Smooth muscle cell (in vitro differentiated cells): Measurements from ENCODE around the gene PATE2. TPM values are rescaled to one million over a fixed set of nuclear protein-coding genes. Genes with fewer than 3 reads are reported as not detected.

Experiments
- DNase-seq: peaks from one replicate; lab custom pipeline; 2025; ENCODE audit not compliant: unreplicated experiment; lab: John Stamatoyannopoulos, UW
- H2AFZ ChIP-seq: fragments of 200-600 bp; sonication (generic); 2 replicates; pipeline ENCODE4 v1.6.0; 2016; ENCODE audit warnings: antibody characterized with exemption, low read depth, mild to moderate bottlenecking
- H3F3A ChIP-seq: fragments of 200-600 bp; sonication (generic); 2 replicates; pipeline ENCODE4 v1.6.0; 2017; ENCODE audit warnings: antibody characterized with exemption, low read depth
- H3K27ac ChIP-seq: fragments of 200-600 bp; sonication (generic); 2 replicates; pipeline ENCODE4 v1.5.1; 2016; ENCODE audit warnings: low read depth, mild to moderate bottlenecking
- H3K27me3 ChIP-seq: fragments of 200-600 bp; sonication (generic); 2 replicates; pipeline ENCODE4 v1.6.1; 2016; ENCODE audit warnings: low read depth, mild to moderate bottlenecking
- H3K36me3 ChIP-seq: fragments of 200-600 bp; sonication (generic); 2 replicates; pipeline ENCODE4 v1.5.1; 2016; ENCODE audit warnings: low read depth
- H3K4me1 ChIP-seq: fragments of 200-600 bp; sonication (generic); 2 replicates; pipeline ENCODE4 v1.5.1; 2016; ENCODE audit warnings: low read depth
- H3K4me2 ChIP-seq: fragments of 200-600 bp; sonication (generic); 2 replicates; pipeline ENCODE4 v1.6.0; 2016; ENCODE audit warnings: mild to moderate bottlenecking
- H3K4me3 ChIP-seq: fragments of 200-600 bp; sonication (generic); 2 replicates; pipeline ENCODE4 v1.5.1; 2016; ENCODE audit warnings: mild to moderate bottlenecking
- H3K79me2 ChIP-seq: fragments of 200-600 bp; sonication (generic); 2 replicates; pipeline ENCODE4 v1.6.0; 2016; ENCODE audit warnings: low read depth, mild to moderate bottlenecking
- H3K9ac ChIP-seq: fragments of 200-600 bp; sonication (generic); 2 replicates; pipeline ENCODE4 v1.6.0; 2016; ENCODE audit warnings: low read depth
- H3K9me3 ChIP-seq: fragments of 200-600 bp; sonication (generic); replicated peaks from 2 replicates; pipeline ENCODE4 v1.5.1; 2016; ENCODE audit warnings: low read depth
- H4K20me1 ChIP-seq: fragments of 200-600 bp; sonication (generic); 2 replicates; pipeline ENCODE4 v1.6.0; 2016; ENCODE audit warnings: low read depth
- WGBS: methylation state at CpG from one replicate; pipeline ENCODE4 v1.1.7; 2016; ENCODE audit warnings: low lambda C conversion rate; 5-methylcytosine and 5-hydroxymethylcytosine counted together
- polyA plus RNA-seq: library from polyadenylated mRNA; unstranded; fragments of >200 nt; fragmentation: Nextera tagmentation; extraction: Ambion mirVana; gene quantifications from 2 replicates; pipeline ENCODE4 v1.2.1, GENCODE V29; 2016
- total RNA-seq: library from RNA; depleted of rRNA; stranded (reverse); fragments of >200 nt; gene quantifications from 2 replicates; pipeline ENCODE4 v1.2.3, GENCODE V29; 2014
- TF ChIP-seq, protein P1 (sequence below): fragments of 200-600 bp; sonication (generic); IDR thresholded peaks from 2 replicates; pipeline ENCODE4 v1.5.1; 2017; ENCODE audit warnings: borderline replicate concordance, mild to moderate bottlenecking, antibody characterized with exemption; ENCODE audit not compliant: insufficient read depth, poor library complexity, severe bottlenecking

Gene PATE2
- total and polyA plus RNA-seq, 2 experiments from 2014 or later, result 0.37 TPM; not detected in 1

DNA sequence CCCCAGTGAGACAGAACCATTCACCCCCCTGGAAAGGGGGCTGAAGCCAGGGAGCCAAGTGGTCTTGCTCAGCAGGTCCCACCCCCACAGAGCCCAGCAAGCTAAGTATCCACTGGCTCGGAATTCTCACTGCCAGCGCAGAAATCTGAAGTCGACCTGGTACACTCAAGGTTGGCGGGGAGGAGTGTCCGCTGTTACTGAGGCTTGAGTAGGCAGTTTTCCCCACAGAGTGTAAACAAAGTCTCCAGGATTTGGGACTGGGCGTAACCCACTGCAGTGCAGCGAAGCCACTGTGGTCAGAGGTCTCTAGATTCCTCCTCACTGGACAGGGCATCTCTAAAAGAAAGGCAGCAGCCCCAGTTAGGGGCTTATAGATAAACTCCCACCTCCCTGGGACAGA lies 22.6 kb downstream of the PATE2 start:
- H3K4me2 ChIP-seq, result no peak overlapping the region
- WGBS, result 92% methylated on average over 7 of the region's 7 CpGs

DNA sequence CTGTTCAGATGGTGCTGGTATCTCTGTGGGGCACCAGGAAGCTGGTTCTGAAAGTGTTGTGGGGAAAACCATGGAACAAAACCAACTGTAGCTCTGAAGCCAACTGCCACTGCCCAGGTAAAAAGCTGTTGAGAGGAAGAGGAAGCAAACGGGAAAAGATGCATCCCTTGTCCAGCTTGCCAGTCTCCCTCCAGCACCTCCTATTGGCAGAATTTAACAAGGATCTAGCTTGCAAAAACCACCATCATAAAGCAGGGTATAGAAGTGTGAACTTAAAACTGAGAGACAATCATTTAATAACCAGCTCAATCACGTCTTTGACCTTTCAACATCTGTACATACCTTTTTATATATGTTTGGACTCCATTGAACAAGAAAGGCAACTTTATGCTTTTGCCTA lies 28.0 kb downstream of the PATE2 start:
- Histone ChIP-seq H3K27me3 (peaks cover 13% of the 10 kb centered on the region), H3K27ac (no peak overlapping the region), H3K4me3 (no peak overlapping the region), H4K20me1 (no peaks in the 10 kb centered on the region), H3F3A (no peaks in the 10 kb centered on the region), H3K9ac (no peak overlapping the region), H2AFZ (no peak overlapping the region), H3K4me2 (no peak overlapping the region), H3K36me3 (no peaks in the 10 kb centered on the region), H3K79me2 (no peaks in the 10 kb centered on the region), H3K4me1 (no peaks in the 10 kb centered on the region), H3K9me3 (no peaks in the 10 kb centered on the region)
- TF ChIP-seq, protein P1, sequence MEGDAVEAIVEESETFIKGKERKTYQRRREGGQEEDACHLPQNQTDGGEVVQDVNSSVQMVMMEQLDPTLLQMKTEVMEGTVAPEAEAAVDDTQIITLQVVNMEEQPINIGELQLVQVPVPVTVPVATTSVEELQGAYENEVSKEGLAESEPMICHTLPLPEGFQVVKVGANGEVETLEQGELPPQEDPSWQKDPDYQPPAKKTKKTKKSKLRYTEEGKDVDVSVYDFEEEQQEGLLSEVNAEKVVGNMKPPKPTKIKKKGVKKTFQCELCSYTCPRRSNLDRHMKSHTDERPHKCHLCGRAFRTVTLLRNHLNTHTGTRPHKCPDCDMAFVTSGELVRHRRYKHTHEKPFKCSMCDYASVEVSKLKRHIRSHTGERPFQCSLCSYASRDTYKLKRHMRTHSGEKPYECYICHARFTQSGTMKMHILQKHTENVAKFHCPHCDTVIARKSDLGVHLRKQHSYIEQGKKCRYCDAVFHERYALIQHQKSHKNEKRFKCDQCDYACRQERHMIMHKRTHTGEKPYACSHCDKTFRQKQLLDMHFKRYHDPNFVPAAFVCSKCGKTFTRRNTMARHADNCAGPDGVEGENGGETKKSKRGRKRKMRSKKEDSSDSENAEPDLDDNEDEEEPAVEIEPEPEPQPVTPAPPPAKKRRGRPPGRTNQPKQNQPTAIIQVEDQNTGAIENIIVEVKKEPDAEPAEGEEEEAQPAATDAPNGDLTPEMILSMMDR, result no peak
- WGBS, result 45% methylated on average over 2 of the region's 2 CpGs
- no peak for DNase-seq

More for the DNA sequence above, 22.6 kb downstream of the PATE2 start:
- H4K20me1 ChIP-seq, result no peaks in the 10 kb centered on the region
- H3K9ac ChIP-seq, result no peak overlapping the region
- H3K36me3 ChIP-seq, result no peaks in the 10 kb centered on the region
- no peak overlapping the region for H3K4me3 ChIP-seq
- H3K4me1 ChIP-seq, result no peaks in the 10 kb centered on the region
- no peaks in the 10 kb centered on the region for H3K79me2 ChIP-seq
- no peak for DNase-seq
- TF ChIP-seq, protein P1, result no peak
- no peaks in the 10 kb centered on the region for H3F3A ChIP-seq
- no peak overlapping the region for H2AFZ ChIP-seq
- H3K9me3 ChIP-seq, result no peaks in the 10 kb centered on the region
- no peaks in the 10 kb centered on the region for H3K27me3 ChIP-seq
- H3K27ac ChIP-seq, result no peak overlapping the region

DNA sequence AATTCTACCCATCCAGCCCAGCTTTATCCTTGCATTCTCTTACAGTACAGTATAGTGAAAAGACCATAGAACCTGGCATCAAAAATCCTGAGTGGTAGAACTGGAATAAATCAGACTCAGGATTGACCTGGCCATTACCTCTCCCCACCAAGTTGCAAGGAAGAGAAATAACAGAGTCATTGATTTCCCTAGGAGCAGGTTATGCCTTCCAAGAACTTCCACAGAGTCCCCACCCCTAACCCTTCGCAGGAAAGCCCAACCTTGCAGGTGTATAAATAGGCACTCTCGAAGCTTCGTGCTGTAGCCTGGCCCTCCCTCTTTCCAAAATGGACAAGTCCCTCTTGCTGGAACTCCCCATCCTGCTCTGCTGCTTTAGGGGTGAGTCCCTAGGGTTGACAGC lies 32.6 kb downstream of the PATE2 start, which contains the start of gene PATE1:
Gene PATE1 (plus strand): TSS at position 301 of the 400 bp plus-strand sequence. CDS start 26 bp downstream, at position 327.
- Histone ChIP-seq H3K4me1 (no peaks in the 10 kb centered on the region), H3K4me3 (no peak within 1 kb of the TSS), H3K36me3 (no peaks in the 10 kb centered on the region), H3K9me3 (no peaks in the 10 kb centered on the region), H3K4me2 (no peak within 1 kb of the TSS), H3K79me2 (no peaks in the 10 kb centered on the region), H3K27me3 (peaks cover 18% of the 10 kb centered on the region), H3K27ac (no peak within 1 kb of the TSS), H4K20me1 (no peaks in the 10 kb centered on the region), H2AFZ (no peak within 1 kb of the TSS), H3K9ac (no peak within 1 kb of the TSS), H3F3A (no peaks in the 10 kb centered on the region)
- 90% methylated on average over 3 of the region's 3 CpGs for WGBS
- no peak for DNase-seq
- TF ChIP-seq, protein P1, result no peak

DNA sequence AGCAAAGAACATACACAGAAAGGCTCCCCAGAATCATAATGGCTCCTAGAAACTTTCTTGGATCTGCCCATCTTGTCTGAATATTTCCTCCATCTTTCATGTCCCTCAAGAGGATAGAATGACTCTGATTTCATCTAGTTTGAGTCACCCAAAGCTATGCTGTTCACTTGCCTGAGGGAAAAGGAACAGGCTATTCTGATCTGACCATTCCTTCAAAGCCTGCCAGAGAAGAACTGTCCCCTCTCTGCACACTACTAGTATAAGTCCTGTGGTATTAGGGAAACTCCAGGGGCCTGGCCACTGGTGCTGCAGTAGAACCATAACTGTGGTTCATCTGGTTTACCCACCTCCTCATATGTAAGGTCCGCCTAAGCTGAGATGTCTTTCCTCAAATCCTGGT lies 34.9 kb downstream of the PATE2 start:
- H3K9me3 ChIP-seq, result no peaks in the 10 kb centered on the region
- no peaks in the 10 kb centered on the region for H3K4me1 ChIP-seq
- no peaks in the 10 kb centered on the region for H3F3A ChIP-seq
- H3K27me3 ChIP-seq, result peaks cover 15% of the 10 kb centered on the region
- H4K20me1 ChIP-seq, result no peaks in the 10 kb centered on the region
- no peaks in the 10 kb centered on the region for H3K36me3 ChIP-seq
- DNase-seq, result no peak
- TF ChIP-seq, protein P1, result no peak
- H3K4me3 ChIP-seq, result no peak overlapping the region
- 96% methylated on average over 1 of the region's 1 CpG for WGBS
- H3K79me2 ChIP-seq, result no peaks in the 10 kb centered on the region
- no peak overlapping the region for H3K9ac ChIP-seq
- no peak overlapping the region for H2AFZ ChIP-seq
- H3K27ac ChIP-seq, result no peak overlapping the region
- H3K4me2 ChIP-seq, result no peak overlapping the region
